OCI-LY3 (cell line): ENCODE results near the gene DGKG.

Experiments used
- H2AFZ ChIP-seq: fragments of 200-600, 300-600 bp; shearing (Covaris generic); 2 replicates; pipeline ENCODE4 v1.6.0; 2014; ENCODE audit warnings: antibody characterized with exemption, low read depth, low read length
- H3K27ac ChIP-seq: fragments of 200-600, 300-600 bp; sonication (generic); 2 replicates; pipeline ENCODE4 v1.5.1; 2014; ENCODE audit warnings: mild to moderate bottlenecking, low read length, moderate library complexity, mixed read lengths
- H3K27me3 ChIP-seq: fragments of 200-600, 300-600 bp; sonication (generic); 2 replicates; pipeline ENCODE4 v1.6.1; 2014; ENCODE audit warnings: low read depth, low read length, mixed read lengths
- H3K36me3 ChIP-seq: fragments of 200-600, 300-600 bp; sonication (generic); replicated peaks from 2 replicates; pipeline ENCODE3; 2014; ENCODE audit warnings: low read depth, low read length, mixed read lengths
- H3K4me1 ChIP-seq: fragments of 300-600, 200-600 bp; sonication (generic); 2 replicates; pipeline ENCODE4 v1.6.1; 2014; ENCODE audit warnings: low read length, mixed read lengths
- H3K4me2 ChIP-seq: fragments of 200-600, 300-600 bp; sonication (generic); 2 replicates; pipeline ENCODE4 v1.6.1; 2014; ENCODE audit warnings: low read length, mixed read lengths
- H3K4me3 ChIP-seq: fragments of 300-600, 200-600 bp; sonication (generic); 2 replicates; pipeline ENCODE4 v1.5.1; 2014; ENCODE audit warnings: antibody characterized with exemption, mild to moderate bottlenecking, low read length, moderate library complexity
- H3K79me2 ChIP-seq: fragments of 300-600, 200-600 bp; shearing (Covaris generic); 2 replicates; pipeline ENCODE4 v1.6.1; 2014; ENCODE audit warnings: mild to moderate bottlenecking, low read length, mixed read lengths
- H3K9ac ChIP-seq: fragments of 300-600, 200-600 bp; shearing (Covaris generic); 2 replicates; pipeline ENCODE4 v1.6.0; 2014; ENCODE audit warnings: mild to moderate bottlenecking, low read length, moderate library complexity
- H3K9me3 ChIP-seq: fragments of 200-600, 300-600 bp; shearing (Covaris generic); 2 replicates; pipeline ENCODE4 v1.6.1; 2014; ENCODE audit warnings: low read length, mixed read lengths; ENCODE audit not compliant: insufficient read depth
- H4K20me1 ChIP-seq: fragments of 200-600, 300-600 bp; sonication (generic); 2 replicates; pipeline ENCODE4 v1.6.1; 2016; ENCODE audit warnings: low read length, mixed read lengths; ENCODE audit not compliant: insufficient read depth
- EZH2phosphoT487 ChIP-seq: fragments of 200-600 bp; shearing (Covaris generic); IDR thresholded peaks from 2 replicates; pipeline ENCODE4 v1.6.1; 2018; ENCODE audit warnings: antibody characterized with exemption, mixed run types, low read depth
- TF ChIP-seq, protein P1 (sequence below): fragments of 200-600, 300-600 bp; sonication (generic); IDR thresholded peaks from 2 replicates; pipeline ENCODE4 v1.5.1; 2014; ENCODE audit warnings: antibody characterized with exemption, low read length, low read depth

Gene DGKG

DNA sequence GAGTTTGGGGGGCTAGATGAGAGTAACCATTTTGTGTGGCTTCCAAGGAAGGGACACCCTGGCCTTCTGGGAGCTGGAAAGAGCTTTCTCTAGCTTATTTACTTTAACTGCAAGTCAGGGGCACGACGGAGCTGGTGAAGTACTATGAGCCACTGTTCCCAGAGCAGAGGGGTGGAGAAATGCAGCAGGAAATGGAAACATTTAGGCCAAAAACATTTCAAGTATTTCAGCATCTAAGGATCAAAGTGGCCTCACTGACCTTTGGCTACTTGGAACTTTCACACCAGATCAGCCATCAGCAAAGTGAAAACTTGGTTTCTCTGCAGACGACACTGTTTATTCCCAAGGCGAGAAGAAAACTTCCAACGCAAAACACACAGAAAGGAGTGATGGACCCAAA, 7.9 kb downstream of the DGKG start:
- H3K27me3 ChIP-seq: no peaks in the 10 kb centered on the region
- H4K20me1 ChIP-seq: no peaks in the 10 kb centered on the region
- no peak overlapping the region for H2AFZ ChIP-seq
- no peak overlapping the region for H3K27ac ChIP-seq
- TF ChIP-seq, protein P1, sequence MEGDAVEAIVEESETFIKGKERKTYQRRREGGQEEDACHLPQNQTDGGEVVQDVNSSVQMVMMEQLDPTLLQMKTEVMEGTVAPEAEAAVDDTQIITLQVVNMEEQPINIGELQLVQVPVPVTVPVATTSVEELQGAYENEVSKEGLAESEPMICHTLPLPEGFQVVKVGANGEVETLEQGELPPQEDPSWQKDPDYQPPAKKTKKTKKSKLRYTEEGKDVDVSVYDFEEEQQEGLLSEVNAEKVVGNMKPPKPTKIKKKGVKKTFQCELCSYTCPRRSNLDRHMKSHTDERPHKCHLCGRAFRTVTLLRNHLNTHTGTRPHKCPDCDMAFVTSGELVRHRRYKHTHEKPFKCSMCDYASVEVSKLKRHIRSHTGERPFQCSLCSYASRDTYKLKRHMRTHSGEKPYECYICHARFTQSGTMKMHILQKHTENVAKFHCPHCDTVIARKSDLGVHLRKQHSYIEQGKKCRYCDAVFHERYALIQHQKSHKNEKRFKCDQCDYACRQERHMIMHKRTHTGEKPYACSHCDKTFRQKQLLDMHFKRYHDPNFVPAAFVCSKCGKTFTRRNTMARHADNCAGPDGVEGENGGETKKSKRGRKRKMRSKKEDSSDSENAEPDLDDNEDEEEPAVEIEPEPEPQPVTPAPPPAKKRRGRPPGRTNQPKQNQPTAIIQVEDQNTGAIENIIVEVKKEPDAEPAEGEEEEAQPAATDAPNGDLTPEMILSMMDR: no peak
- TF ChIP-seq EZH2phosphoT487: no peak
- no peak overlapping the region for H3K4me2 ChIP-seq
- H3K79me2 ChIP-seq: no peaks in the 10 kb centered on the region
- no peaks in the 10 kb centered on the region for H3K9me3 ChIP-seq
- H3K36me3 ChIP-seq: no peaks in the 10 kb centered on the region
- no peaks in the 10 kb centered on the region for H3K4me1 ChIP-seq
- H3K9ac ChIP-seq: no peak overlapping the region
- no peak overlapping the region for H3K4me3 ChIP-seq

- Histone ChIP-seq H3K27ac (no peak overlapping the region), H3K4me1 (no peaks in the 10 kb centered on the region), H3K9me3 (no peaks in the 10 kb centered on the region), H3K79me2 (no peaks in the 10 kb centered on the region), H3K9ac (no peak overlapping the region), H3K4me3 (no peak overlapping the region), H3K36me3 (no peaks in the 10 kb centered on the region), H3K27me3 (no peaks in the 10 kb centered on the region), H2AFZ (no peak overlapping the region), H3K4me2 (no peak overlapping the region), H4K20me1 (no peaks in the 10 kb centered on the region)
- no peak for TF ChIP-seq EZH2phosphoT487
- TF ChIP-seq, protein P1: no peak
These were observed 9.7 kb downstream of the DGKG start for GRCh38 chr3:186352369-186352768.

DNA sequence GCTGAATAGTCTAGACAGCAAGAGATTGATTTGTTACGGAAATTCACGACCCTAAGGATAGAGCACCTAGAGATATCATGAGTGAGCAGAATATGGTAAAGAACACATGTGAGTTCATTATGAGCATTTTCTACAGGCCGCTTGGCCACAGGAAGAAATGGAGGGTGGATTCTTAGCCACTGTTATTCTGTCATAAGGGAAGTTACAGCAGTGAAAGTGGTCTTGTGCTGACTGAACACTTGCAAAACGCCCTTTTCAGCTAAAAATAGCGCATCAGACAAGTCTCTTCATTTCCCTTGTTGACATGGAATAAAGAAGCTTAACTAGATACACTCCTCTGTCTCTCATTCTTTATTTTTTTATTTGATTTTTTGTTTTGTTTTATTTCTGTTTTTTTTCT, 19.8 kb downstream of the DGKG start:
- H3K79me2 ChIP-seq: no peaks in the 10 kb centered on the region
- no peak overlapping the region for H2AFZ ChIP-seq
- no peak overlapping the region for H3K27ac ChIP-seq
- no peak overlapping the region for H3K4me2 ChIP-seq
- TF ChIP-seq, protein P1: no peak
- no peak for TF ChIP-seq EZH2phosphoT487
- no peaks in the 10 kb centered on the region for H3K36me3 ChIP-seq
- no peak overlapping the region for H3K4me3 ChIP-seq
- H3K9ac ChIP-seq: no peak overlapping the region
- H3K9me3 ChIP-seq: no peaks in the 10 kb centered on the region
- H3K27me3 ChIP-seq: no peaks in the 10 kb centered on the region
- no peaks in the 10 kb centered on the region; the same call in 1 of the 2 replicates for H3K4me1 ChIP-seq
- no peaks in the 10 kb centered on the region for H4K20me1 ChIP-seq

DNA sequence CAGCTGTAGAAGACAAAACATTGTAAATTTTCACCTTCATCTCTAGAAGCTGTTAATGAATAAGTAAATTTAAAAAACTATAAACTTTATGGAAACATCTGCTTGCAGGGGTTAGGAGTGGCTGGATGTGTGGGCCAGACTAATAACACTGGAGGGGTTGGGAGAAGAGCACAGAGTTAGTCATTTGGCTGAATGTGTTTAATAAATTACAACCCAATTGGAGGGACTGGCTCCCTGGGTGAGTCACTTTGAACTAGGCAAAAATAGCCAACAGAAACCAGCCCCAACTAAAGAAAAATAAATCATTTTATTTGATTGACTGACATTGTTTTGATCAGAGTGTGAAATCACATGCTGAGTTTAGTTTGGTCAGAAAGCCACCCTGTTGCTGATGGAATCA, 21.8 kb downstream of the DGKG start:
- H3K27me3 ChIP-seq: no peaks in the 10 kb centered on the region

More for the DNA sequence above, 21.8 kb downstream of the DGKG start:
- Histone ChIP-seq H3K79me2 (no peaks in the 10 kb centered on the region), H3K9ac (no peak overlapping the region), H3K4me3 (no peak overlapping the region), H4K20me1 (no peaks in the 10 kb centered on the region), H3K36me3 (no peaks in the 10 kb centered on the region), H2AFZ (no peak overlapping the region), H3K9me3 (no peaks in the 10 kb centered on the region), H3K4me2 (no peak overlapping the region), H3K4me1 (no peaks in the 10 kb centered on the region; the same call in 1 of the 2 replicates), H3K27ac (no peak overlapping the region)
- TF ChIP-seq, protein P1: no peak
- TF ChIP-seq EZH2phosphoT487: no peak
